SU-DHL-6 (cell line): ENCODE results near the gene SYNPR.

ENCODE experiments used
- CTCF ChIP-seq: fragments of 200-600 bp; sonication (generic); IDR thresholded peaks from one replicate; pipeline ENCODE4 v1.5.1; 2017; ENCODE audit warnings: antibody characterized with exemption, mild to moderate bottlenecking, low read length, moderate library complexity; ENCODE audit not compliant: insufficient read depth, poor library complexity, severe bottlenecking
- EZH2phosphoT487 ChIP-seq: fragments of 200-600 bp; sonication (generic), shearing (Covaris generic); conservative IDR thresholded peaks from 2 replicates; pipeline ENCODE4 v1.6.1; 2018; ENCODE audit warnings: mild to moderate bottlenecking, antibody characterized with exemption, low read length, moderate library complexity, mixed read lengths

- TF ChIP-seq CTCF (no peak), EZH2phosphoT487 (no peak)
These were observed 331.3 kb downstream of the SYNPR start for GRCh38 chr3:63609408-63609807.
